ENCODE results near the gene SEPTIN3. TPM values are rescaled to one million over a fixed set of nuclear protein-coding genes. Genes with fewer than 3 reads are reported as not detected.
A peak's percentile ranks its signal among the peaks of the same experiment; 100 is the strongest.

The SEPTIN3 gene
- total and polyA plus RNA-seq, 10 of the 15 experiments (the other 5 are each of a cell fraction or from before 2014, with no cell fraction given), result 0.05 to 3.1 (median 0.87) TPM

DNA sequence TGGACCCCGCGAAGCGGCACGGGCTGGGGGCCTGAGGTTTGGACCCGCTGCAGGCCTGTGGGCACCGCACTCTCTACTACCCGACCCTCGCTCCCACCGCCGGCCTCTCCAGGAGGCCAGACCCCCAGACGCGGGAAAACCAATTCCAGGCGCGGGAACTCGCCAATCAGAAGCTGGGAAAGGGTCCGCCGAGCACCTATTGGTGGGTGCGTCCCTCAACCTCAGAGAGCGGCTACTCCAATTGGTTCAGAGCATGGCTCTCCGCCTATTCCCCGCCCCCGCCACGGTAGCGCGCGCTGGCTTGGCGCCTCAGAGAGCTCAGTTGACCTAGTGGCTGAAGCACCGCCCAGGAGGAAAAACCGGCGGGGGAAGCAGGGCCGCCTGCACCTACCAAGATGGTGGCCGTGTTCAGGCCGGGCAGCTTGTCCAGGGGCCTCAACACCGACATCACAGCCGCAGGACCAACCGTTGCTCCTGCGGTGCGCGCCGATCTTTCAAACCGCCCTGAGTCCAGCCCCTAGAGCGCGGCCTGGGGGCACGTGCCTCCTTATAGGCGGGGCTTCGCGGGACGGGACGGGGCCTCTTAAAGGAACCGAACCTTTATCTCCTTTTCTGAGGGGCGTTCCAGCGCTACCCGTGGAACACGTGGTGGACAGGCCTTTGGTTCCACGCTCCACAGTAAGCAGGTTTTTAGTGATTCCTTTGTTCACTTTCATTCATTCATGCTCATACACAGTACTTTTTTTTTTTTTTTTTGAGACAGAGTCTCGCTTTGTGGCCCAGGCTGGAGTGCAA, 22.4 kb upstream of the SEPTIN3 start, which contains the start of gene CENPM (continued):
- TF ChIP-seq CHD4 (IDR thresholded peaks at IDR 0.05) (no peak), DPF2 (IDR thresholded peaks at IDR 0.05) (peak; percentile 27; the same call in 1 of the 2 replicates), YY1 (IDR thresholded peaks at IDR 0.05; ENCODE audit: low read depth, low read length) (peak; percentile 86), RUNX3 (IDR thresholded peaks at IDR 0.05; ENCODE audit: low read length) (peak; percentile 31; the same call in 1 of the 2 replicates), ESRRA (IDR thresholded peaks at IDR 0.05; ENCODE audit: low read length) (no peak), SIX5 (IDR thresholded peaks at IDR 0.05; ENCODE audit: low read depth, low read length, severe bottlenecking) (no peak), TCF3 (IDR thresholded peaks at IDR 0.05; ENCODE audit: borderline replicate concordance, insufficient read depth, low read depth, low read length) (0 out of 2 replicates have a peak, but pooled peaks have one; percentile 2), POLR2AphosphoS5 (IDR thresholded peaks at IDR 0.05; ENCODE audit: low read length) (peak; percentile 55; the same call in 1 of the 2 replicates), PML (IDR thresholded peaks at IDR 0.05; ENCODE audit: low read length) (peak; percentile 38; the same call in 1 of the 2 replicates), NKRF (conservative IDR thresholded peaks at IDR 0.05) (peak; percentile 100), MXI1 (IDR thresholded peaks at IDR 0.05; ENCODE audit: low read depth, low read length) (peak; percentile 80), ZBTB4 (CRISPR knock-in tag; IDR thresholded peaks at IDR 0.05) (no peak), PKNOX1 (IDR thresholded peaks at IDR 0.05) (peak; percentile 97), NBN (IDR thresholded peaks at IDR 0.05) (peak; percentile 79; the same call in 1 of the 2 replicates), SMARCA5 (IDR thresholded peaks at IDR 0.05) (no peak)
- TF ChIP-seq, protein P1, sequence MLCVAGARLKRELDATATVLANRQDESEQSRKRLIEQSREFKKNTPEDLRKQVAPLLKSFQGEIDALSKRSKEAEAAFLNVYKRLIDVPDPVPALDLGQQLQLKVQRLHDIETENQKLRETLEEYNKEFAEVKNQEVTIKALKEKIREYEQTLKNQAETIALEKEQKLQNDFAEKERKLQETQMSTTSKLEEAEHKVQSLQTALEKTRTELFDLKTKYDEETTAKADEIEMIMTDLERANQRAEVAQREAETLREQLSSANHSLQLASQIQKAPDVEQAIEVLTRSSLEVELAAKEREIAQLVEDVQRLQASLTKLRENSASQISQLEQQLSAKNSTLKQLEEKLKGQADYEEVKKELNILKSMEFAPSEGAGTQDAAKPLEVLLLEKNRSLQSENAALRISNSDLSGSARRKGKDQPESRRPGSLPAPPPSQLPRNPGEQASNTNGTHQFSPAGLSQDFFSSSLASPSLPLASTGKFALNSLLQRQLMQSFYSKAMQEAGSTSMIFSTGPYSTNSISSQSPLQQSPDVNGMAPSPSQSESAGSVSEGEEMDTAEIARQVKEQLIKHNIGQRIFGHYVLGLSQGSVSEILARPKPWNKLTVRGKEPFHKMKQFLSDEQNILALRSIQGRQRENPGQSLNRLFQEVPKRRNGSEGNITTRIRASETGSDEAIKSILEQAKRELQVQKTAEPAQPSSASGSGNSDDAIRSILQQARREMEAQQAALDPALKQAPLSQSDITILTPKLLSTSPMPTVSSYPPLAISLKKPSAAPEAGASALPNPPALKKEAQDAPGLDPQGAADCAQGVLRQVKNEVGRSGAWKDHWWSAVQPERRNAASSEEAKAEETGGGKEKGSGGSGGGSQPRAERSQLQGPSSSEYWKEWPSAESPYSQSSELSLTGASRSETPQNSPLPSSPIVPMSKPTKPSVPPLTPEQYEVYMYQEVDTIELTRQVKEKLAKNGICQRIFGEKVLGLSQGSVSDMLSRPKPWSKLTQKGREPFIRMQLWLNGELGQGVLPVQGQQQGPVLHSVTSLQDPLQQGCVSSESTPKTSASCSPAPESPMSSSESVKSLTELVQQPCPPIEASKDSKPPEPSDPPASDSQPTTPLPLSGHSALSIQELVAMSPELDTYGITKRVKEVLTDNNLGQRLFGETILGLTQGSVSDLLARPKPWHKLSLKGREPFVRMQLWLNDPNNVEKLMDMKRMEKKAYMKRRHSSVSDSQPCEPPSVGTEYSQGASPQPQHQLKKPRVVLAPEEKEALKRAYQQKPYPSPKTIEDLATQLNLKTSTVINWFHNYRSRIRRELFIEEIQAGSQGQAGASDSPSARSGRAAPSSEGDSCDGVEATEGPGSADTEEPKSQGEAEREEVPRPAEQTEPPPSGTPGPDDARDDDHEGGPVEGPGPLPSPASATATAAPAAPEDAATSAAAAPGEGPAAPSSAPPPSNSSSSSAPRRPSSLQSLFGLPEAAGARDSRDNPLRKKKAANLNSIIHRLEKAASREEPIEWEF (IDR thresholded peaks at IDR 0.05; ENCODE audit: insufficient replicate concordance, low read depth, low read length), result peak; percentile 23
- TF ChIP-seq, protein P2, sequence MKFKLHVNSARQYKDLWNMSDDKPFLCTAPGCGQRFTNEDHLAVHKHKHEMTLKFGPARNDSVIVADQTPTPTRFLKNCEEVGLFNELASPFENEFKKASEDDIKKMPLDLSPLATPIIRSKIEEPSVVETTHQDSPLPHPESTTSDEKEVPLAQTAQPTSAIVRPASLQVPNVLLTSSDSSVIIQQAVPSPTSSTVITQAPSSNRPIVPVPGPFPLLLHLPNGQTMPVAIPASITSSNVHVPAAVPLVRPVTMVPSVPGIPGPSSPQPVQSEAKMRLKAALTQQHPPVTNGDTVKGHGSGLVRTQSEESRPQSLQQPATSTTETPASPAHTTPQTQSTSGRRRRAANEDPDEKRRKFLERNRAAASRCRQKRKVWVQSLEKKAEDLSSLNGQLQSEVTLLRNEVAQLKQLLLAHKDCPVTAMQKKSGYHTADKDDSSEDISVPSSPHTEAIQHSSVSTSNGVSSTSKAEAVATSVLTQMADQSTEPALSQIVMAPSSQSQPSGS (IDR thresholded peaks at IDR 0.05; ENCODE audit: low read length), result no peak

Data from GM12878 (cell line).